ENCODE results near the gene LZIC. TPM values are rescaled to one million over a fixed set of nuclear protein-coding genes. Genes with fewer than 3 reads are reported as not detected.
A peak's percentile ranks its signal among the peaks of the same experiment; 100 is the strongest.

The LZIC gene
- total RNA-seq, 1 experiment from 2014 or later, result 32.5 TPM

- no peak overlapping the region for H3K9ac ChIP-seq (ENCODE audit: low read length)
- H3K27me3 ChIP-seq (ENCODE audit: low read length), result no peaks in the 10 kb centered on the region
- H2AFZ ChIP-seq (ENCODE audit: low read length), result no peak overlapping the region
- no peaks in the 10 kb centered on the region for H3K9me2 ChIP-seq (replicated peaks; ENCODE audit: low read length)
- no peak for TF ChIP-seq EZH2phosphoT487 (IDR thresholded peaks at IDR 0.05; ENCODE audit: borderline replicate concordance, low read length)
- TF ChIP-seq EZH2 (IDR thresholded peaks at IDR 0.05; ENCODE audit: low read length, unreplicated experiment), result no peak
- no peak for TF ChIP-seq CTCF (conservative IDR thresholded peaks at IDR 0.05; ENCODE audit: low read depth, low read length)
- no peak for ATAC-seq
- no peaks in the 10 kb centered on the region for H3F3A ChIP-seq (ENCODE audit: low read length, unreplicated experiment)
- no peak for DNase-seq
- H3K27ac ChIP-seq (ENCODE audit: low read length), result no peak overlapping the region
- H3K9me3 ChIP-seq (ENCODE audit: low read length), result no peaks in the 10 kb centered on the region
- intact Hi-C loops (cut with micrococcal nuclease), result no loop called here
- H3K4me3 ChIP-seq (ENCODE audit: low read length), result no peak overlapping the region
- ChIA-PET POLR2A (ENCODE audit: unreplicated experiment) (no interaction called here), CTCF (no interaction called here)
- no peak overlapping the region for H3K4me2 ChIP-seq (ENCODE audit: low read length)
- no peaks in the 10 kb centered on the region for H4K20me1 ChIP-seq (ENCODE audit: low read length)
- peaks cover 30% of the 10 kb centered on the region for H3K4me1 ChIP-seq (ENCODE audit: insufficient read depth, low read length)
- peaks cover 6% of the 10 kb centered on the region; the same call in 1 of the 2 replicates for H3K36me3 ChIP-seq (ENCODE audit: low read depth, low read length)
- peaks cover 19% of the 10 kb centered on the region for H3K79me2 ChIP-seq (ENCODE audit: low read length)
- no TSS peak for BruUV-seq (replicated peaks)
Measured at GRCh38 chr1:9883585-9884449, 59.4 kb downstream of the LZIC start.

- intact Hi-C loops (cut with micrococcal nuclease), result no loop called here
Measured at GRCh38 chr1:9882945-9883303, 60.3 kb downstream of the LZIC start.

More at GRCh38 chr1:9882945-9883303, 60.3 kb downstream of the LZIC start:
- no peaks in the 10 kb centered on the region for H3K27me3 ChIP-seq (ENCODE audit: low read length)
- peaks cover 39% of the 10 kb centered on the region for H3K4me1 ChIP-seq (ENCODE audit: insufficient read depth, low read length)
- DNase-seq, result no peak
- no peak overlapping the region for H3K4me3 ChIP-seq (ENCODE audit: low read length)
- BruUV-seq (replicated peaks), result no TSS peak
- POLR2A ChIA-PET (ENCODE audit: unreplicated experiment), result no interaction called here
- no peak overlapping the region for H3K27ac ChIP-seq (ENCODE audit: low read length)
- peaks cover 14% of the 10 kb centered on the region; the same call in 1 of the 2 replicates for H3K79me2 ChIP-seq (ENCODE audit: low read length)
- CTCF ChIA-PET, result no interaction called here
- H4K20me1 ChIP-seq (ENCODE audit: low read length), result no peaks in the 10 kb centered on the region
- H3K36me3 ChIP-seq (ENCODE audit: low read depth, low read length), result peaks cover 6% of the 10 kb centered on the region; the same call in 1 of the 2 replicates
- H2AFZ ChIP-seq (ENCODE audit: low read length), result no peak overlapping the region
- no peaks in the 10 kb centered on the region for H3K9me3 ChIP-seq (ENCODE audit: low read length)
- no peaks in the 10 kb centered on the region for H3F3A ChIP-seq (ENCODE audit: low read length, unreplicated experiment)
- no peak for TF ChIP-seq EZH2phosphoT487 (IDR thresholded peaks at IDR 0.05; ENCODE audit: borderline replicate concordance, low read length)
- no peak for TF ChIP-seq CTCF (conservative IDR thresholded peaks at IDR 0.05; ENCODE audit: low read depth, low read length)
- TF ChIP-seq EZH2 (IDR thresholded peaks at IDR 0.05; ENCODE audit: low read length, unreplicated experiment), result no peak
- no peak overlapping the region for H3K9ac ChIP-seq (ENCODE audit: low read length)
- H3K4me2 ChIP-seq (ENCODE audit: low read length), result peak overlapping the region; percentile 44; the same call in 1 of the 2 replicates
- no peak for ATAC-seq
- no peaks in the 10 kb centered on the region for H3K9me2 ChIP-seq (replicated peaks; ENCODE audit: low read length)
